Spleen (tissue), 11 donors: ENCODE data around the gene MAPK10. TPM values are rescaled to one million over a fixed set of nuclear protein-coding genes. Genes with fewer than 3 reads are reported as not detected.

ENCODE experiments used
- DNase-seq: peaks from one replicate; pipeline ENCODE4 v3.0.0-alpha.2; 2020
- H3K27ac ChIP-seq, 8 donors: fragments of 200-600 bp; sonication (generic) in 7 of 8; 1 replicate in 4 of 8; 2 replicates in 4 of 8; pipeline versions ENCODE4 v1.5.0 to v1.8.0; 2016 to 2021; ENCODE audit warnings: inconsistent platforms in 4 of 8, mild to moderate bottlenecking in 4 of 8, moderate library complexity in 1 of 8
- H3K27me3 ChIP-seq, 7 donors: fragments of 200-600 bp; sonication (generic) in 6 of 7; replicated peaks in 1 of 7; 1 replicate in 4 of 7; 2 replicates in 3 of 7; pipeline versions ENCODE4 v1.5.0 to v1.8.0; 2016 to 2021; ENCODE audit warnings: inconsistent platforms in 3 of 7, mild to moderate bottlenecking in 1 of 7
- H3K36me3 ChIP-seq, 6 donors: fragments of 200-600 bp; sonication (generic) in 5 of 6; 1 replicate in 4 of 6; 2 replicates in 2 of 6; pipeline versions ENCODE4 v1.5.0 to v1.8.0; 2016 to 2021; ENCODE audit warnings: inconsistent platforms in 2 of 6
- H3K4me1 ChIP-seq, 6 donors: fragments of 200-600 bp; sonication (generic) in 5 of 6; 1 replicate in 3 of 6; 2 replicates in 3 of 6; pipeline versions ENCODE4 v1.5.0 to v1.8.0; 2016 to 2021; ENCODE audit warnings: inconsistent platforms in 3 of 6
- H3K4me3 ChIP-seq, 8 donors: fragments of 200-600 bp; sonication (generic) in 7 of 8; 1 replicate in 4 of 8; 2 replicates in 4 of 8; pipeline versions ENCODE4 v1.5.0 to v1.8.0; 2016 to 2021; ENCODE audit warnings: inconsistent platforms in 4 of 8, mild to moderate bottlenecking in 4 of 8, moderate library complexity in 2 of 8
- H3K9me3 ChIP-seq, 8 donors: fragments of 200-600 bp; sonication (generic) in 7 of 8; 1 replicate in 4 of 8; 2 replicates in 4 of 8; pipeline versions ENCODE4 v1.5.0 to v1.8.0; 2016 to 2021; ENCODE audit warnings: inconsistent platforms in 4 of 8
- POLR2A ChIP-seq, 3 donors: fragments of 450-650 bp; IDR thresholded peaks; one replicate each; pipeline ENCODE4 v1.5.1; 2017; ENCODE audit warnings: antibody characterized with exemption in 3 of 3, mild to moderate bottlenecking in 1 of 3
- POLR2AphosphoS5 ChIP-seq, 3 donors: sonication (generic); formaldehyde crosslinking; IDR thresholded peaks; one replicate each; pipeline ENCODE4 v1.5.1; 2017; ENCODE audit warnings: antibody characterized with exemption in 3 of 3
- WGBS, 5 donors: extraction: QIAGEN DNeasy Blood & Tissue Kit in 3 of 5; methylation state at CpG; one replicate each; pipeline versions ENCODE4 v1.1.5 to v1.1.7; 2013 to 2018; 5-methylcytosine and 5-hydroxymethylcytosine counted together
- intact Hi-C: fragments of 100-400 bp; cut with DNase I; formaldehyde crosslinking; loops from one replicate; pipeline ENCODE4 v1.15.0; 2023; ENCODE audit warnings: low total_unique reads
- polyA plus RNA-seq, 3 donors: library from polyadenylated mRNA; stranded (reverse); fragments of 200-250 nt; gene quantifications; one replicate each; pipeline ENCODE4 v1.2.1, GENCODE V29; 2013
- total RNA-seq, 7 donors: library from RNA; depleted of rRNA in 3 of 7; stranded (reverse); fragments of >200 nt in 3 of 7; fragmentation: NEBNext Ultra II Directional in 4 of 7; extraction: Animal tissue kit (Norgen Biotek cat#: 25700) in 4 of 7; gene quantifications; one replicate each; pipeline versions ENCODE4 v1.1.0 to v1.2.1, GENCODE V29; 2016 to 2021
- TF ChIP-seq, protein P1 (sequence below), 11 experiments: fragments of 200-600 bp in 7 of 11; fragments of 450-650 bp in 4 of 11; sonication (generic) in 4 of 11; IDR thresholded peaks in 8 of 11; conservative IDR thresholded peaks in 3 of 11; 1 replicate in 7 of 11; 2 replicates in 4 of 11; pipeline versions ENCODE4 v1.4.0 to v1.8.0; 2016 to 2021; ENCODE audit warnings: antibody characterized with exemption in 11 of 11, inconsistent platforms in 4 of 11, mild to moderate bottlenecking in 1 of 11
- donor health status: healthy with polysubstance abuse.
- donor health status: DM: no; HTN: no; CAD: no; lungs with moderate emphysema.
- donor health status: DM: no; HTN: no; CAD: no.
- donor health status: Bipolar disorder and iron deficiency.
- donor health status: healthy.
- donor health status: DM: no; HTN: no; CAD: no.
- donor health status: DM: yes; HTN: yes; CAD: no.

MAPK10 gene
- total and polyA plus RNA-seq, 10 donors, result 3.0 to 40.6 (median 15.2) TPM

DNA sequence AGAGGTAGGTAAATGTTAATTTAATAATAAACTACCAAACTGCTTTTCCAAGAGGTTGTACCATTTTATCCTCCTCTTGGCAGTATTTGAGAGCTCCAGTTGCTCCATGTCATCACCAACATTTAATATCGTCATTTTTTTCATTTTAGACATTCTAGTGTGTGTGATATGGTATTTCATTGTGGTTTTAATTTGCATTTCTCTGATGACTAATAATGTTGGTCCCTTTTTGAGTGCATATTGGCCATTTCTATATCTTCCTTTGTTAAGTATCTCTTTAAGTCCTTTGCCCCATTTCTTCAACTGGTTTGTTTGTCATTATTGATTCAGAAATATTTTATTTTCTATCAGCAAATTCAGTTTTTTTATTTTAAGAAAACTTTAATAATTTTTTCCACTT lies 88.8 kb downstream of the MAPK10 start:
- no peaks in the 10 kb centered on the region for H3K9me3 ChIP-seq
- WGBS, 5 donors, result 68 to 86% (median 73%) methylated on average over 1 of the region's 1 CpG
- H3K36me3 ChIP-seq, result no peaks in the 10 kb centered on the region
- H3K27me3 ChIP-seq, result no peaks in the 10 kb centered on the region
- no peak for DNase-seq
- no peak overlapping the region for H3K4me3 ChIP-seq
- H3K4me1 ChIP-seq, result no peaks in the 10 kb centered on the region
- H3K27ac ChIP-seq, result no peak overlapping the region
- TF ChIP-seq POLR2A (IDR thresholded peaks at IDR 0.05) (no peak), POLR2AphosphoS5 (IDR thresholded peaks at IDR 0.05) (no peak)
- TF ChIP-seq, protein P1, sequence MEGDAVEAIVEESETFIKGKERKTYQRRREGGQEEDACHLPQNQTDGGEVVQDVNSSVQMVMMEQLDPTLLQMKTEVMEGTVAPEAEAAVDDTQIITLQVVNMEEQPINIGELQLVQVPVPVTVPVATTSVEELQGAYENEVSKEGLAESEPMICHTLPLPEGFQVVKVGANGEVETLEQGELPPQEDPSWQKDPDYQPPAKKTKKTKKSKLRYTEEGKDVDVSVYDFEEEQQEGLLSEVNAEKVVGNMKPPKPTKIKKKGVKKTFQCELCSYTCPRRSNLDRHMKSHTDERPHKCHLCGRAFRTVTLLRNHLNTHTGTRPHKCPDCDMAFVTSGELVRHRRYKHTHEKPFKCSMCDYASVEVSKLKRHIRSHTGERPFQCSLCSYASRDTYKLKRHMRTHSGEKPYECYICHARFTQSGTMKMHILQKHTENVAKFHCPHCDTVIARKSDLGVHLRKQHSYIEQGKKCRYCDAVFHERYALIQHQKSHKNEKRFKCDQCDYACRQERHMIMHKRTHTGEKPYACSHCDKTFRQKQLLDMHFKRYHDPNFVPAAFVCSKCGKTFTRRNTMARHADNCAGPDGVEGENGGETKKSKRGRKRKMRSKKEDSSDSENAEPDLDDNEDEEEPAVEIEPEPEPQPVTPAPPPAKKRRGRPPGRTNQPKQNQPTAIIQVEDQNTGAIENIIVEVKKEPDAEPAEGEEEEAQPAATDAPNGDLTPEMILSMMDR (IDR thresholded peaks at IDR 0.05 in 8 of 11, conservative IDR thresholded peaks at IDR 0.05 in 3 of 11), result no peak
- intact Hi-C loops, result no loop called here

DNA sequence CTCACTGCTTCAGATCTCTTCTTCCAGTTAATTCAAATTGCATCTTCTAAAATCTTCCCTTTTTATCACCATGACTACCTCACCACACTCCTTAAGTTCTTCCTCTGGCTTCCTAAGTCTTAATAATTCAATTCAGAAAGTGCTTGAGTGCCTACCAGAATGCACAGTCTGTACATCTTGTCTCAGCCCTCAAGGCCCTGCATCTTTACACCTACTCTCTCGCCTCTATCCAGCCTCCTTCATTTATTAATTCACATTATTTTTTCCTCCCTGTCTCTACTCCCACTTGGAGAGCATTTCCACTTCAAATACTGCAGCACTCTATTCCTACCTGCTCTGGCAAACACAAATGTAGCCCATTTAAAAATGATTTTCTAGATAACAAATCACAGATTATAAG lies 90.5 kb downstream of the MAPK10 start:
- TF ChIP-seq POLR2A (IDR thresholded peaks at IDR 0.05) (no peak), POLR2AphosphoS5 (IDR thresholded peaks at IDR 0.05) (no peak)
- TF ChIP-seq, protein P1 (IDR thresholded peaks at IDR 0.05 in 8 of 11, conservative IDR thresholded peaks at IDR 0.05 in 3 of 11), result no peak
- H3K27me3 ChIP-seq, result no peaks in the 10 kb centered on the region
- DNase-seq, result no peak
- no peak overlapping the region for H3K27ac ChIP-seq
- H3K4me3 ChIP-seq, result no peak overlapping the region
- intact Hi-C loops, result no loop called here
- H3K9me3 ChIP-seq, result no peaks in the 10 kb centered on the region
- H3K4me1 ChIP-seq, result no peaks in the 10 kb centered on the region
- no peaks in the 10 kb centered on the region for H3K36me3 ChIP-seq
- WGBS, 5 donors, result 69 to 84% (median 78%) methylated on average over 1 of the region's 1 CpG

DNA sequence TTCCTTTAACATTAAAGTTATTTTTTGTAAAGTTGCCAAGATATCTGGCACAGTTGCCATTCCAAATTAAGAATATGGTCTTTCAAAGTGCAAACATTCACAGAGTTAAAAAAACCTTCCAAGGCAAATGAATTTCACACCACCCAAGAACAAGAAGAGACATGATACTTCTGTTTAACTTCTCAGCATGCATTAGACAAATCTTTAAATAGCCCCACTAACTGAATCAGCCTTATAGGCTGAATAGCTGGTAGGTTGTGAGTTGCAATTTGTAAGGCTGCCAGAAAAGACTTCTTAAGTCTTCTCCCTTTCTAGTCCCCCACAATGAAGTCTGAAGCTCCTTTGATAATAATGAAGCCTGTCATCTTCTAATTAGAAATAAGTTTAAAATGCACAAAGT lies 95.6 kb downstream of the MAPK10 start:
- Histone ChIP-seq H3K27ac (no peak overlapping the region), H3K9me3 (no peaks in the 10 kb centered on the region), H3K4me1 (no peaks in the 10 kb centered on the region), H3K4me3 (no peak overlapping the region), H3K27me3 (no peaks in the 10 kb centered on the region), H3K36me3 (no peaks in the 10 kb centered on the region)
- DNase-seq, result no peak
- intact Hi-C loops, result no loop called here
- TF ChIP-seq POLR2AphosphoS5 (IDR thresholded peaks at IDR 0.05) (no peak), POLR2A (IDR thresholded peaks at IDR 0.05) (no peak)
- TF ChIP-seq, protein P1 (IDR thresholded peaks at IDR 0.05 in 8 of 11, conservative IDR thresholded peaks at IDR 0.05 in 3 of 11), result no peak

DNA sequence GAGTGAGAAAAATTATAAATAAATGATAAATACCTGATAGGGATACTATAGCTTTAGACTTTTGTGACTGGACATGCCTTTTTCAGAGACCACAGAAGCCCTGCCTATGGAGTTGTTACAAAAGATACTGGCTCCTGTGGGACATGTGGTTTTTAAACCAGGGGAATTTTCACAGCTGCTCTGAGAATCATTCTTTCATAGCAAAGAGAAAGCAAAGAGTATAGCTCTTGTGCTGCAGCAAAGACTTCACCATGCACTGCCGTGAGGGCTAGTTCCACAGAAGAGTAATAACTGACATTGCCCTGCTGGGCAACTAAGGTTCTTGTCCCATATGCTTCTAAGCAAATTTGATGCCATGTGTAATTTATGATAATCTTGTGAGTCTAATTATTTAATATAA lies 98.2 kb downstream of the MAPK10 start:
- no peaks in the 10 kb centered on the region for H3K36me3 ChIP-seq
- DNase-seq, result no peak
- 63 to 94% (median 84%) methylated on average over 1 of the region's 1 CpG for WGBS, 5 donors
- H3K27ac ChIP-seq, result no peak overlapping the region
- no peaks in the 10 kb centered on the region for H3K4me1 ChIP-seq
- intact Hi-C loops, result no loop called here
- no peak for TF ChIP-seq POLR2AphosphoS5 (IDR thresholded peaks at IDR 0.05)
- TF ChIP-seq, protein P1 (IDR thresholded peaks at IDR 0.05 in 8 of 11, conservative IDR thresholded peaks at IDR 0.05 in 3 of 11), result no peak
- TF ChIP-seq POLR2A (IDR thresholded peaks at IDR 0.05), result no peak
- no peak overlapping the region for H3K4me3 ChIP-seq
- no peaks in the 10 kb centered on the region for H3K27me3 ChIP-seq
- H3K9me3 ChIP-seq, result no peaks in the 10 kb centered on the region
